GM18499 (cell line): Measurements from ENCODE around the gene DNM1L.

Experiments used
- ATAC-seq: cut with Tn5 transposase; IDR thresholded peaks from one replicate; pipeline ENCODE4 v1.9.1; 2021; ENCODE audit warnings: moderate number of reproducible peaks; ENCODE audit not compliant: insufficient read depth, unreplicated experiment

DNM1L gene

GRCh38 chr12:32755051-32755653 lies 76.1 kb downstream of the DNM1L start:
- ATAC-seq = peak; percentile 60

GRCh38 chr12:32755654-32756475 lies 76.8 kb downstream of the DNM1L start, which contains the start of gene YARS2:
YARS2 (minus strand) TSS chr12:32755897; CDS start chr12:32755874, 23 bp downstream.
- peak; percentile 88 for ATAC-seq

GRCh38 chr12:32756476-32757066 lies 77.5 kb downstream of the DNM1L start:
- no peak for ATAC-seq

GRCh38 chr12:32757157-32757556 lies 78.1 kb downstream of the DNM1L start:
- ATAC-seq = no peak

- ATAC-seq = peak; percentile 44
Measured at GRCh38 chr12:32761716-32762115, 82.6 kb downstream of the DNM1L start.

- no peak for ATAC-seq
Measured at GRCh38 chr12:32765906-32766305, 86.8 kb downstream of the DNM1L start.

GRCh38 chr12:32768518-32768917 lies 89.4 kb downstream of the DNM1L start:
- no peak for ATAC-seq

- no peak for ATAC-seq
Measured at GRCh38 chr12:32770141-32770540, 91.0 kb downstream of the DNM1L start.

GRCh38 chr12:32773691-32774090 lies 94.6 kb downstream of the DNM1L start:
- ATAC-seq = no peak

GRCh38 chr12:32776258-32776657 lies 97.2 kb downstream of the DNM1L start:
- no peak for ATAC-seq

GRCh38 chr12:32777159-32777558 lies 98.1 kb downstream of the DNM1L start:
- no peak for ATAC-seq

- no peak for ATAC-seq
Measured at GRCh38 chr12:32777691-32778175, 98.6 kb downstream of the DNM1L start.

- ATAC-seq = no peak
Measured at GRCh38 chr12:32780071-32780470, 101.0 kb downstream of the DNM1L start.

GRCh38 chr12:32783029-32783428 lies 103.9 kb downstream of the DNM1L start:
- ATAC-seq = no peak

- ATAC-seq = no peak
Measured at GRCh38 chr12:32785557-32785956, 106.5 kb downstream of the DNM1L start.

- no peak for ATAC-seq
Measured at GRCh38 chr12:32788405-32788804, 109.3 kb downstream of the DNM1L start.

GRCh38 chr12:32789446-32789845 lies 110.3 kb downstream of the DNM1L start:
- ATAC-seq = no peak

GRCh38 chr12:32789916-32790315 lies 110.8 kb downstream of the DNM1L start:
- ATAC-seq = no peak

- no peak for ATAC-seq
Measured at GRCh38 chr12:32794281-32794680, 115.2 kb downstream of the DNM1L start.
